Erythroblast (primary cell): ENCODE measurements around the gene TREM2.

Experiments
- DNase-seq, 2 experiments: peaks; one replicate each; lab custom pipeline; 2025; lab: John Stamatoyannopoulos, UW
- GATA1 ChIP-seq: IDR thresholded peaks from 2 replicates; pipeline ENCODE4 v1.6.1; 2011; ENCODE audit warnings: low read depth, mild to moderate bottlenecking, control low read depth, low read length, moderate library complexity
- POLR2A ChIP-seq: IDR thresholded peaks from 2 replicates; pipeline ENCODE4 v1.6.1; 2011; ENCODE audit warnings: mild to moderate bottlenecking, low read length

The TREM2 gene

GRCh38 chr6:41174610-41175009 lies 11.7 kb upstream of the TREM2 start:
- DNase-seq: no peak
- no peak for TF ChIP-seq POLR2A
- no peak for TF ChIP-seq GATA1

GRCh38 chr6:41171908-41172307 lies 9.0 kb upstream of the TREM2 start:
- no peak for TF ChIP-seq GATA1
- no peak for TF ChIP-seq POLR2A
- no peak for DNase-seq

GRCh38 chr6:41170547-41171160 lies 7.7 kb upstream of the TREM2 start:
- no peak for DNase-seq
- TF ChIP-seq GATA1 (no peak), POLR2A (no peak)

- TF ChIP-seq POLR2A (no peak), GATA1 (no peak)
- peak; percentile 9 to 12 for DNase-seq
Observed at GRCh38 chr6:41167173-41167963, 4.5 kb upstream of the TREM2 start.

- no peak for DNase-seq
- TF ChIP-seq GATA1: no peak
- no peak for TF ChIP-seq POLR2A
Observed at GRCh38 chr6:41164551-41165120, 1.7 kb upstream of the TREM2 start.

- TF ChIP-seq GATA1 (no peak), POLR2A (no peak)
- no peak for DNase-seq
Observed at GRCh38 chr6:41163419-41163717, 452 bp upstream of the TREM2 start.

GRCh38 chr6:41161851-41162552 lies 914 bp downstream of the TREM2 start:
- TF ChIP-seq GATA1 (no peak), POLR2A (no peak)
- DNase-seq: no peak

- TF ChIP-seq POLR2A: no peak
- DNase-seq: no peak
Observed at GRCh38 chr6:41161380-41161779, 1.5 kb downstream of the TREM2 start.

GRCh38 chr6:41160933-41161332 lies 2.0 kb downstream of the TREM2 start:
- no peak for DNase-seq
- TF ChIP-seq GATA1: no peak
- TF ChIP-seq POLR2A: no peak

- TF ChIP-seq GATA1 (no peak), POLR2A (no peak)
- DNase-seq: no peak
Observed at GRCh38 chr6:41159415-41160082, 3.4 kb downstream of the TREM2 start.

GRCh38 chr6:41157323-41157722 lies 5.6 kb downstream of the TREM2 start:
- DNase-seq: no peak
- TF ChIP-seq GATA1 (no peak), POLR2A (no peak)

- DNase-seq: no peak
- TF ChIP-seq POLR2A (no peak), GATA1 (no peak)
Observed at GRCh38 chr6:41156771-41157170, 6.1 kb downstream of the TREM2 start.

- TF ChIP-seq GATA1: no peak
- TF ChIP-seq POLR2A: no peak
- no peak for DNase-seq
Observed at GRCh38 chr6:41156001-41156400, 6.9 kb downstream of the TREM2 start.
